HEK293 (cell line): ENCODE measurements around the gene FAM169A.
A peak's percentile ranks its signal among the peaks of the same experiment; 100 is the strongest.
"Not testable (repeated sequence)": the region's sequence is repeated elsewhere in the genome, so short reads cannot be mapped to it uniquely, and the experiment has no call there.

Experiments used
- CTCF ChIA-PET: fragments of 350-600 bp; formaldehyde crosslinking; extraction: SDS; loops from one replicate; lab custom pipeline; 2021; ENCODE audit warnings: antibody characterized with exemption; lab: Yijun Ruan, JAX
- POLR2A ChIA-PET: fragments of 300-600 bp; formaldehyde crosslinking; extraction: SDS; loops from one replicate; lab custom pipeline; 2020; ENCODE audit warnings: antibody characterized with exemption, inconsistent platforms; lab: Yijun Ruan, JAX
- H3K27ac ChIP-seq: fragments of 200-500 bp; sonication (Bioruptor generic); 2 replicates; pipeline ENCODE4 v1.5.1; 2014; ENCODE audit warnings: low read depth, low read length, control low read depth, inconsistent platforms; ENCODE audit errors: extremely low read depth
- H3K36me3 ChIP-seq, 2 experiments: fragments of 200-500 bp in 1 of 2; sonication (Bioruptor generic) in 1 of 2; 1 replicate in 1 of 2; 2 replicates in 1 of 2; pipeline ENCODE4 v1.5.1; 2014 to 2017; ENCODE audit warnings: inconsistent platforms in 2 of 2, low read length in 2 of 2; ENCODE audit not compliant: control insufficient read depth in 2 of 2, insufficient read depth in 1 of 2
- H3K4me1 ChIP-seq: fragments of 200-500 bp; sonication (Bioruptor generic); 2 replicates; pipeline ENCODE4 v1.5.1; 2014; ENCODE audit warnings: mild to moderate bottlenecking, low read length, inconsistent platforms; ENCODE audit not compliant: control insufficient read depth, insufficient read depth
- H3K4me3 ChIP-seq: 2 replicates; pipeline ENCODE4 v1.5.1; 2011; ENCODE audit warnings: low read depth, mild to moderate bottlenecking, control low read depth, low read length, moderate library complexity
- H3K9me3 ChIP-seq: fragments of 200-500 bp; sonication (Bioruptor generic); 2 replicates; pipeline ENCODE4 v1.5.1; 2014; ENCODE audit warnings: low read depth, low read length, inconsistent platforms; ENCODE audit not compliant: control insufficient read depth, insufficient read depth
- GLIS1 ChIP-seq: fragments of 450-650 bp; formaldehyde crosslinking; IDR thresholded peaks from 2 replicates; pipeline ENCODE4 v1.5.1; 2016; ENCODE audit warnings: missing biosample characterization, missing genetic modification characterization
- IKZF3 ChIP-seq: fragments of 450-650 bp; IDR thresholded peaks from 2 replicates; pipeline ENCODE4 v1.5.0; 2018; ENCODE audit warnings: missing biosample characterization, mild to moderate bottlenecking, missing genetic modification characterization, moderate library complexity
- KLF8 ChIP-seq: fragments of 450-650 bp; formaldehyde crosslinking; IDR thresholded peaks from 2 replicates; pipeline ENCODE4 v1.5.1; 2016; ENCODE audit warnings: missing biosample characterization, missing genetic modification characterization
- SETDB1 ChIP-seq: IDR thresholded peaks from one replicate; pipeline ENCODE4 v1.6.1; 2017; ENCODE audit warnings: mild to moderate bottlenecking, low read length, moderate library complexity, mixed read lengths; ENCODE audit not compliant: insufficient read length
- SP2 ChIP-seq: fragments of 450-650 bp; formaldehyde crosslinking; IDR thresholded peaks from 2 replicates; pipeline ENCODE4 v1.5.1; 2016; ENCODE audit warnings: missing biosample characterization, missing genetic modification characterization
- ZNF157 ChIP-seq: fragments of 450-650 bp; formaldehyde crosslinking; IDR thresholded peaks from 2 replicates; pipeline ENCODE4 v1.5.1; 2016; ENCODE audit warnings: missing biosample characterization, missing genetic modification characterization
- ZNF2 ChIP-seq: fragments of 450-650 bp; formaldehyde crosslinking; IDR thresholded peaks from 2 replicates; pipeline ENCODE4 v1.5.1; 2016; ENCODE audit warnings: missing biosample characterization, missing genetic modification characterization
- ZNF549 ChIP-seq: fragments of 450-650 bp; IDR thresholded peaks from 2 replicates; pipeline ENCODE4 v1.5.1; 2018; ENCODE audit warnings: missing biosample characterization, missing genetic modification characterization, mild to moderate bottlenecking, inconsistent platforms, moderate library complexity
- ZNF571 ChIP-seq: fragments of 450-650 bp; formaldehyde crosslinking; IDR thresholded peaks from 2 replicates; pipeline ENCODE4 v1.5.0; 2017; ENCODE audit warnings: missing biosample characterization, missing genetic modification characterization
- ZNF621 ChIP-seq: fragments of 450-650 bp; formaldehyde crosslinking; IDR thresholded peaks from 2 replicates; pipeline ENCODE4 v1.5.1; 2017; ENCODE audit warnings: missing biosample characterization, missing genetic modification characterization
- ZNF747 ChIP-seq: fragments of 450-650 bp; formaldehyde crosslinking; IDR thresholded peaks from 2 replicates; pipeline ENCODE4 v1.5.1; 2016; ENCODE audit warnings: missing biosample characterization, missing genetic modification characterization
- ZNF776 ChIP-seq: fragments of 450-650 bp; formaldehyde crosslinking; IDR thresholded peaks from 2 replicates; pipeline ENCODE4 v1.5.0; 2017; ENCODE audit warnings: missing biosample characterization, missing genetic modification characterization, borderline replicate concordance
- TF ChIP-seq, protein P1 (sequence below): fragments of 450-650 bp; formaldehyde crosslinking; IDR thresholded peaks from 2 replicates; pipeline ENCODE4 v1.5.1; 2017; ENCODE audit warnings: missing biosample characterization, missing genetic modification characterization
- TF ChIP-seq, protein P2 (sequence below): fragments of 450-650 bp; formaldehyde crosslinking; IDR thresholded peaks from 2 replicates; pipeline ENCODE4 v1.5.1; 2016; ENCODE audit warnings: missing biosample characterization, missing genetic modification characterization
- TF ChIP-seq, protein P3 (sequence below): fragments of 450-650 bp; IDR thresholded peaks from 2 replicates; pipeline ENCODE4 v1.5.1; 2018; ENCODE audit warnings: missing biosample characterization, mild to moderate bottlenecking, missing genetic modification characterization
- TF ChIP-seq, protein P4 (sequence below): fragments of 450-650 bp; IDR thresholded peaks from 2 replicates; pipeline ENCODE4 v1.5.1; 2018; ENCODE audit warnings: missing biosample characterization, missing genetic modification characterization

The FAM169A gene

DNA sequence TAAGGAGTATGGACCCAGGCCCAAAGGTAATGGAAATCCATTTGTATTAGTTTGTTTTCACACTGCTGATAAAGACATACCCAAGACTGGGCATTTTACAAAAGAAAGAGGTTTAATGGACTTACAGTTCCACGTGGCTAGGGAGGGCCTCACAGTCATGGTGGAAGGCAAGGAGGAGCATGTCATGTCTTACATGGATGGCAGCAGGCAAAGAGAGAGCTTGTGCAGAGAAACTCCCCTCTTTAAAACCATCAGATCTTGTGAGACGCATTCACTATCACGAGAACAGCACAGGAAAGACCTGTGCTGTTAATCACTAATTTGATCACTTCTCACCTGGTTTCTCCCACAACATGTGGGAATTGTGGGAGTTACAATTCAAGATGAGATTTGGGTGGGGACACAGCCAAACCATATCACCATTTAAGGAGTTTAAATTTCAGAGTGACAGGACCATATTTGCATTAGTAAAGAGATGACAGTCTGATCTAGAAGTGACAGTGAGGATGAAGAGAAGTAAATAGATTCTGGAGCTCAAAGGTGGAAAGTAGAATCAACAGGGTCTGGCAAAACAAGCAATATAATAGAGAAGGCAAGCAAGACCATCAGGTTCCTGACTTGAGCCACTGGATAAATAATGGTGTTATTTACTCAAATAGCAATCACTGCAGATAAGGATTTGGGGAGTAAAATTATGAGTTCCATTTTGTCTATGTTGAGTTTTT, 7.5 kb upstream of the FAM169A start:
- TF ChIP-seq SETDB1 (peak; percentile 17), ZNF776 (tag by site-specific recombination) (no peak)
- CTCF ChIA-PET: no interaction called here
- Histone ChIP-seq H3K9me3 (no peaks in the 10 kb centered on the region), H3K27ac (no peak overlapping the region), H3K4me3 (no peak overlapping the region), H3K36me3 (no peaks in the 10 kb centered on the region), H3K4me1 (no peaks in the 10 kb centered on the region)
- POLR2A ChIA-PET: no interaction called here

DNA sequence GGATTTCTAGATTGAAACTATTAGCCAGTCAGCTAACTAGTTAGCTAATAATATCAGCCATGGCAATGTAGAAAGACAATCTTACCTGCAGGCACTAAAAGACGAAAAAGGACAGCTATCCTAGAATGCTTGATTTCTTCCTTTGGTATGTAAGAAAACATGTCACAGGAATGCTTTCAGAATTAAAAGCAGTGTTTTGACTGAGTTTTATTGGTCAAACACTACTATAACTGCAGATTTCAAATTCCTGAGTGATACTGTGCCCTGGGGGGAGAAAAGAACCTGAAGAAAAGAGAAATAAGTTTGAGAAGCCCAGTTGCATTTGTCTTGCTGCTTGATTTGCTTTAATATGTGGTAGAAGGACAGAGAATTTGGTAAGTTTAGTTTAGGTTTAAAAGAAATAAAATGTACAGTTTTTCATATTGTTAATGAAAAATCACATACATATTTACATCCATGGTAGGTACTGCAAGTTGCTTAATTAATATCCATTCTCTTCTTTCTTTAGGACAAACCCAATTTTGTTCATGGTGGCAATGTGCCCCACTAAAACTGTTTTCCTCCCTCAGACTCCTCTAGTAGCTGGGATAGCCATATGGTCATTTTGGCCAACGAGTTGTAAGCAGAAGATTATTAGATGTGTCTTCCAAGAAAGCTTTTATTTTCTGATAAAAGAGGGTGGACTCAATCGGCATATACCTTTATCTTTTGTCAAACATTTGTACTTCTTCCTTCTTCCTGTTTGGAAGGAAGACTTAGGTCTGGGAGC, 4.3 kb upstream of the FAM169A start:
- POLR2A ChIA-PET: no interaction called here
- CTCF ChIA-PET: interaction anchor here (0.5 kb wide), 1 partner anchor 60 kb away, joined by 4 read pairs; no protein-coding TSS in a partner anchor

DNA sequence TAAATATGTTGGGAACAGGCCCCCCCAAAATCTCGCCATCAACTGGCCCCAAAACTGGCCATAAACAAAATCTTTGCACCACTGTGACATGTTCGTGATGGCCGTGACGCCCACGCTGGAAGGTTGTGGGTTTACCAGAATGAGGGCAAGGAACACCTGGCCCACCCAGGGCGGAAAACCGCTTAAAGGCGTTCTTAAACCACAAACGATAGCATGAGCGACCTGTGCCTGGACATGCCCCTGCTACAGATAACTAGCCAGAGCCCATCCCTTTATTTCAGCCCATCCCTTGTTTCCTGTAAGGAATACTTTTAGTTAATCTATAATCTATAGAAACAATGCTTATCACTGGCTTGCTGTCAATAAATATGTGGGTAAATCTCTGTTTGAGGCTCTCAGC, 3.2 kb upstream of the FAM169A start:
- H3K4me1 ChIP-seq, H3K27ac ChIP-seq, H3K36me3 ChIP-seq, H3K4me3 ChIP-seq, POLR2A ChIA-PET, CTCF ChIA-PET, H3K9me3 ChIP-seq: not testable (repeated sequence)

More for the DNA sequence above, 4.3 kb upstream of the FAM169A start:
- TF ChIP-seq, protein P1, sequence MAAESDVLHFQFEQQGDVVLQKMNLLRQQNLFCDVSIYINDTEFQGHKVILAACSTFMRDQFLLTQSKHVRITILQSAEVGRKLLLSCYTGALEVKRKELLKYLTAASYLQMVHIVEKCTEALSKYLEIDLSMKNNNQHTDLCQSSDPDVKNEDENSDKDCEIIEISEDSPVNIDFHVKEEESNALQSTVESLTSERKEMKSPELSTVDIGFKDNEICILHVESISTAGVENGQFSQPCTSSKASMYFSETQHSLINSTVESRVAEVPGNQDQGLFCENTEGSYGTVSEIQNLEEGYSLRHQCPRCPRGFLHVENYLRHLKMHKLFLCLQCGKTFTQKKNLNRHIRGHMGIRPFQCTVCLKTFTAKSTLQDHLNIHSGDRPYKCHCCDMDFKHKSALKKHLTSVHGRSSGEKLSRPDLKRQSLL (tag by site-specific recombination): no peak
- no peak for TF ChIP-seq ZNF747 (tag by site-specific recombination)
- no peak for TF ChIP-seq KLF8 (tag by site-specific recombination)
- TF ChIP-seq, protein P2, sequence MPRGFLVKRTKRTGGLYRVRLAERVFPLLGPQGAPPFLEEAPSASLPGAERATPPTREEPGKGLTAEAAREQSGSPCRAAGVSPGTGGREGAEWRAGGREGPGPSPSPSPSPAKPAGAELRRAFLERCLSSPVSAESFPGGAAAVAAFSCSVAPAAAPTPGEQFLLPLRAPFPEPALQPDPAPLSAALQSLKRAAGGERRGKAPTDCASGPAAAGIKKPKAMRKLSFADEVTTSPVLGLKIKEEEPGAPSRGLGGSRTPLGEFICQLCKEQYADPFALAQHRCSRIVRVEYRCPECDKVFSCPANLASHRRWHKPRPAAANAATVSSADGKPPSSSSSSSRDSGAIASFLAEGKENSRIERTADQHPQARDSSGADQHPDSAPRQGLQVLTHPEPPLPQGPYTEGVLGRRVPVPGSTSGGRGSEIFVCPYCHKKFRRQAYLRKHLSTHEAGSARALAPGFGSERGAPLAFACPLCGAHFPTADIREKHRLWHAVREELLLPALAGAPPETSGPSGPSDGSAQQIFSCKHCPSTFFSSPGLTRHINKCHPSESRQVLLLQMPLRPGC: no peak
- TF ChIP-seq GLIS1 (tag by site-specific recombination): no peak
- TF ChIP-seq, protein P3, sequence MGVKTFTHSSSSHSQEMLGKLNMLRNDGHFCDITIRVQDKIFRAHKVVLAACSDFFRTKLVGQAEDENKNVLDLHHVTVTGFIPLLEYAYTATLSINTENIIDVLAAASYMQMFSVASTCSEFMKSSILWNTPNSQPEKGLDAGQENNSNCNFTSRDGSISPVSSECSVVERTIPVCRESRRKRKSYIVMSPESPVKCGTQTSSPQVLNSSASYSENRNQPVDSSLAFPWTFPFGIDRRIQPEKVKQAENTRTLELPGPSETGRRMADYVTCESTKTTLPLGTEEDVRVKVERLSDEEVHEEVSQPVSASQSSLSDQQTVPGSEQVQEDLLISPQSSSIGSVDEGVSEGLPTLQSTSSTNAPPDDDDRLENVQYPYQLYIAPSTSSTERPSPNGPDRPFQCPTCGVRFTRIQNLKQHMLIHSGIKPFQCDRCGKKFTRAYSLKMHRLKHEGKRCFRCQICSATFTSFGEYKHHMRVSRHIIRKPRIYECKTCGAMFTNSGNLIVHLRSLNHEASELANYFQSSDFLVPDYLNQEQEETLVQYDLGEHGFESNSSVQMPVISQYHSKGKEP (tag by site-specific recombination): no peak
- no peak for TF ChIP-seq ZNF621 (tag by site-specific recombination)
- no peak for TF ChIP-seq SP2
- no peak for TF ChIP-seq ZNF2
- TF ChIP-seq, protein P4, sequence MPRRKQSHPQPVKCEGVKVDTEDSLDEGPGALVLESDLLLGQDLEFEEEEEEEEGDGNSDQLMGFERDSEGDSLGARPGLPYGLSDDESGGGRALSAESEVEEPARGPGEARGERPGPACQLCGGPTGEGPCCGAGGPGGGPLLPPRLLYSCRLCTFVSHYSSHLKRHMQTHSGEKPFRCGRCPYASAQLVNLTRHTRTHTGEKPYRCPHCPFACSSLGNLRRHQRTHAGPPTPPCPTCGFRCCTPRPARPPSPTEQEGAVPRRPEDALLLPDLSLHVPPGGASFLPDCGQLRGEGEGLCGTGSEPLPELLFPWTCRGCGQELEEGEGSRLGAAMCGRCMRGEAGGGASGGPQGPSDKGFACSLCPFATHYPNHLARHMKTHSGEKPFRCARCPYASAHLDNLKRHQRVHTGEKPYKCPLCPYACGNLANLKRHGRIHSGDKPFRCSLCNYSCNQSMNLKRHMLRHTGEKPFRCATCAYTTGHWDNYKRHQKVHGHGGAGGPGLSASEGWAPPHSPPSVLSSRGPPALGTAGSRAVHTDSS (tag by site-specific recombination): no peak
- TF ChIP-seq IKZF3 (tag by site-specific recombination): no peak
- TF ChIP-seq ZNF549: no peak
- TF ChIP-seq ZNF571 (tag by site-specific recombination): no peak
- no peak for TF ChIP-seq ZNF157 (tag by site-specific recombination)
- Histone ChIP-seq H3K9me3 (no peaks in the 10 kb centered on the region), H3K4me3 (no peak overlapping the region), H3K27ac (no peak overlapping the region), H3K4me1 (no peaks in the 10 kb centered on the region), H3K36me3 (no peaks in the 10 kb centered on the region)
